HG02870 (cell line): ENCODE measurements around the gene CNGA4.

Experiments used
- ATAC-seq: cut with Tn5 transposase; IDR thresholded peaks from one replicate; pipeline ENCODE4 v1.9.1; 2021; ENCODE audit warnings: mild to moderate bottlenecking, moderate library complexity; ENCODE audit not compliant: unreplicated experiment

CNGA4 gene

DNA sequence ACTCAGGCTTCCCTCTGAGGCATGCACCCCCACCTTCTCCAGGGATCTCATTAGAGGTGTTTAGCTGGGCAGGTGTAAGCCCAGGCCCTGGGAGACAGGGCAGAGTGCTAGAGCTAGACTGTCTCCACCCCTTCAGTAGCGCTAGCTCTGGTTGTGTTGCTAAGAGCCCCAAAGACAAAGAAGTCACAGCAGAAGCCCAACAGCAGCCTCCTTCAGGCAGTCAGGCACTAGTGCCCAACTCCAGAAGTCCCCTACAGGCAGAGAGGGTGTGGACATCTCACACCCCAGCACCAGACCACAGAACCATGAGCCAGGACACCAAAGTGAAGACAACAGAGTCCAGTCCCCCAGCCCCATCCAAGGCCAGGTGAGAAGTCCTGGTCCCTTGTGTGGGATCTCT is at the start of gene CNGA4:
Gene CNGA4 (plus strand): TSS at position 188 of the 400 bp plus-strand sequence. CDS start 118 bp downstream, at position 306.
- no peak for ATAC-seq

GRCh38 chr11:6191742-6192141 is 47.1 kb upstream of the CNGA4 start:
- ATAC-seq: no peak

GRCh38 chr11:6194065-6194581 is 44.8 kb upstream of the CNGA4 start:
- ATAC-seq: no peak

GRCh38 chr11:6196396-6196795 is 42.5 kb upstream of the CNGA4 start:
- ATAC-seq: peak; percentile 54

GRCh38 chr11:6197466-6198200 is 41.3 kb upstream of the CNGA4 start:
- no peak for ATAC-seq

DNA sequence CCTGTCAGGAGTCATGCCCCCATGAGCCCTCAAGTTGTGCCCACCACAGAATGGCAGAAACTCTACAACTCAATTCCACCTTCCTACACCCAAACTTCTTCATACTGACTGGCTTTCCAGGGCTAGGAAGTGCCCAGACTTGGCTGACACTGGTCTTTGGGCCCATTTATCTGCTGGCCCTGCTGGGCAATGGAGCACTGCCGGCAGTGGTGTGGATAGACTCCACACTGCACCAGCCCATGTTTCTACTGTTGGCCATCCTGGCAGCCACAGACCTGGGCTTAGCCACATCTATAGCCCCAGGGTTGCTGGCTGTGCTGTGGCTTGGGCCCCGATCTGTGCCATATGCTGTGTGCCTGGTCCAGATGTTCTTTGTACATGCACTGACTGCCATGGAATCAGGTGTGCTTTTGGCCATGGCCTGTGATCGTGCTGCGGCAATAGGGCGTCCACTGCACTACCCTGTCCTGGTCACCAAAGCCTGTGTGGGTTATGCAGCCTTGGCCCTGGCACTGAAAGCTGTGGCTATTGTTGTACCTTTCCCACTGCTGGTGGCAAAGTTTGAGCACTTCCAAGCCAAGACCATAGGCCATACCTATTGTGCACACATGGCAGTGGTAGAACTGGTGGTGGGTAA is 39.6 kb upstream of the CNGA4 start, which contains the start of gene OR52W1:
Gene OR52W1 (plus strand): TSS at position 51 of the 637 bp plus-strand sequence. CDS start 0 bp downstream, at position 51.
- ATAC-seq: no peak

GRCh38 chr11:6200975-6201374 is 37.9 kb upstream of the CNGA4 start:
- no peak for ATAC-seq

DNA sequence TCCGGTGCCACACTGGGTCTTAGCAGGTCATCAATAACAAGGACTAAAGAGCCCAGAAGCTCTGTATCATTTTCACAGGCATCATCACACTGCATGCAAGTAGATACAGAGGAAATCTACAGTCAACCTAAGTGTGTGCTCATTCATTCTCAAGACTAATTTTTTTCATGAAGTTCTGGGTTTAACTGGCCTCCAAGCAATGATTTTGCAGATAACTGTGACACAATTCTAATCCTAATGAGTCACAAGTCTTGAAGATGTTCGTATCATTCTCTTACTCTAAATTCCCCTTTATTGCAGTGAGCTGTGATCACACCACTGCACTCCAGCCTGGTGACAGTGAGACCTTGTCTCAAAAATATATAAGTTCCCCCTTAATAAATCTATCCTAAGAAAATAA is 37.4 kb upstream of the CNGA4 start:
- ATAC-seq: no peak

DNA sequence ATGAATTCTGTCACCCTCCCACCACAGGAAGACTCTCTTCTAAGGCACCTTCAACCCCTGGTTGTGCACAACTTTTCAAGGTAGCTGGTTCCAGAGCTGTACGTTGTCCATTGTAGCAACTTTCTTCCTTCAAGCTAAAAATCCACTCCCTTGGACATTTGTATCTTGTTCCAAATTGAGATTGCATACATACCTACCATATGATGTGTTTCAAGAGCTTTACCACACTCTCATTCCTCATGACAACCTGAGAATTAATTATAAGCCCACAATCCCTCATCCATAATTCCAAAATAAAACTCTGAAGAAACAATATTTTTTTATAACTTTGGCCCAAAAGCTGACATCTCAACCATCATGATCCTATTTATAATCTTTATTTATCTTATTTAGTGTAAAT is 36.8 kb upstream of the CNGA4 start:
- ATAC-seq: no peak

DNA sequence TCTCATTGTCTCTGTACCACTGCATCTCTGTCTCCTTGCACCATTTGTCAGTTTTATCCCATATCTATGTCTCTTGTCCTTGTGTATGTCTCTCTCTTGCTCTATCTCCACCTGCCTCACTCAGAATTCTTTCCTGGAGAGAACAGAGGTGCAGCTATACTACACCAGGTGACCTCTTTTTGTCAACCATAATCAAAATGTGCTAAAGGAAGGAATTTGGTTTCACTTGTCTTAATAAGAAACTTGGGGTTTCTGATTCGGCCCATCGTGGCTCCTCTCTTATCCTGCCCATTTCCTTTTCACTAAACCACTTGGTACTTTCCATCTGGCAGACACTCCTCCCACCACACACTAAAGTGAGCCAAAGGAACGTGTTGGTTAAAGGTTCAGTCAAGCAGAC is 35.6 kb upstream of the CNGA4 start:
- no peak for ATAC-seq

DNA sequence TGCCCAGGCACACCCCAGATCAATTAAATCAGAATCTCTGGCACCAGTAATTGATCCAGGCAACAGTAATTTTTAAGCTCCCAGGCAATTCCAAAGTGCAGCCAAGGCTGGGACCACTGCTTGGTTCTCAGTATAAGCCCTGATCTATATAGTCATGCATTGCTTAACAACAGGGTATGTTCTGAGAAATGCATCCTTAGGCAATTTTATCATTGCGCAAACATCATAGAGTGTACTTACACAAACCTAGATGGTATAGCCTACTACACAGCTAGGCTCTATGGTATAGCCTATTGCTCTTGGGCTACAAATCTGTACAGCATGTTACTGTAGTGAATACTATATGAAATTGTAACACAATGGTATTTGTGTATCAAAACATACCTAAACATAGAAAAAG is 34.2 kb upstream of the CNGA4 start:
- ATAC-seq: no peak

DNA sequence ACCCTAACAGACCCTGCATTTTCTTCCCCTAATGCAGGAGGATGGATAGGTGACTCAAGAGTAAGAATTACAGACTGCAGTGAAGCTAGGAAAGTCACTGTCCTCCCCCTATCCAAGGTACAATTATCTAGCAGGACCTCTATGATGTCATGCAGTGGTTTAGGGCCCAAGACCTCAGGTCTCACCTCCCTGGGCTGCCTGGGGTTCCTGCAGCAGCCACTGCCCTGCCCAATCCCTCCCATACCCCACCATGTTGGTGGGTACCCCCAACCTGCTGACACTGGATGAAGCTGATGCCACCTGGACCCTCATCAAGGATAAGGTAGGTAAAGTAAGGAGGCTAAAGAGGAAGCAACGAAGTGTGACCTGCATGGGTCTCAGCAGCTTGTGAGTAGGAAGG is 33.5 kb upstream of the CNGA4 start, which contains the start of gene C11orf42:
Gene C11orf42 (plus strand): TSS at position 192 of the 400 bp plus-strand sequence. CDS start 59 bp downstream, at position 251.
- no peak for ATAC-seq

- no peak for ATAC-seq
These were observed 32.3 kb upstream of the CNGA4 start for GRCh38 chr11:6206456-6207180.

DNA sequence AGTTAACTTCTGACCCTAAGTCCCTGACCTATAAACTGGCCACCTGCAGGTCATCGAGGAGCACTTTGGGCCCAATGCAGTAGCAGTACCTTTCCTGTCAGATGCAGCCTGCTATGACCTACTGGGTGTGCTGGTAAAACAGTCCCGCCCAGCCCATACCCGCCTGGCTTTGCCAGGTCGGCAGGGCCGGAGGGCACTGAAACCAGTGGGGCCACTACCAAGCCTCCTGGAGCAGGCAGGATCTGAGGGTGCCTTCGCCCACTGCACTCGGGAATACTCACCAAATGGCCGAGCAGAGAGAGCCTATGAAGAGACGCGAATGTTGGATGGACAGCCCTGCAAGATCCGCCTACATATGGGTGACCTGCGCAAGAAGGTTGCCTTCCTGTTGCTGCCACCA is 29.1 kb upstream of the CNGA4 start:
- no peak for ATAC-seq

DNA sequence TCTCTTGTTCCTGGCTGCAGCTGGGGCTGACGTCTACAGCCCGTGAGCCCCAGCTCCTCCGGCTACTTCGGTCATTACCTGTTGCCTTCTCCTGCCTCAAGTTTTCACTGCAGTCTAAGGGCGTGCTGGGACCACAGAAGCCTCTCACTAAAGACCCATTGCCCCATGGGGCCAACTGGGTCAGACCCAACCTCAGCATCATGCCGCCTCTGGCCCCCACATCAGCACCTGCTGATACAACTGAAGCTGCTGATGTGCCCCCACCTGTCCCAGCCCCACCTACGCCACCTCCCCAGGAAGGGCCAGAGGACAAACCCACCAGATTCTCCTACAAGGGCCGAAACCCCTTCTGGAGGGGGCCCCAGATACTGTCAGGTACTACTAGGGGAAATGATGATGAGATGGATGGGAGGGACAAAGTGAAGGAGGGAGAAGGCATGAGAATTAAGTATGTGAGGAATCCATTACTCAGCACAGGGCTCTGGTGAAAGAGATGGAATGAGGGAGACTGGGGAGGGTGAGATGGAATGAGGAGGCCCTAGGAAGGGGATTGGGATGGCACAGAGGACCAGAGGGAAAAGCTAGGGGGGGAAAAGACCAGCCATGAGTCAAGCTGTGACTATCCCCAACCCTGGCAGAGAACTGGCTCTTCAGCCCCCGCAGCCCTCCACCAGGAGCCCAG is 28.5 kb upstream of the CNGA4 start:
- ATAC-seq: no peak

GRCh38 chr11:6214530-6214929 is 24.4 kb upstream of the CNGA4 start:
- no peak for ATAC-seq

- ATAC-seq: no peak
These were observed 22.4 kb upstream of the CNGA4 start for GRCh38 chr11:6216501-6216900.

GRCh38 chr11:6217722-6218121 is 21.2 kb upstream of the CNGA4 start:
- no peak for ATAC-seq

- no peak for ATAC-seq
These were observed 19.5 kb upstream of the CNGA4 start for GRCh38 chr11:6219359-6219758.

- no peak for ATAC-seq
These were observed 15.0 kb upstream of the CNGA4 start for GRCh38 chr11:6223854-6224253.

DNA sequence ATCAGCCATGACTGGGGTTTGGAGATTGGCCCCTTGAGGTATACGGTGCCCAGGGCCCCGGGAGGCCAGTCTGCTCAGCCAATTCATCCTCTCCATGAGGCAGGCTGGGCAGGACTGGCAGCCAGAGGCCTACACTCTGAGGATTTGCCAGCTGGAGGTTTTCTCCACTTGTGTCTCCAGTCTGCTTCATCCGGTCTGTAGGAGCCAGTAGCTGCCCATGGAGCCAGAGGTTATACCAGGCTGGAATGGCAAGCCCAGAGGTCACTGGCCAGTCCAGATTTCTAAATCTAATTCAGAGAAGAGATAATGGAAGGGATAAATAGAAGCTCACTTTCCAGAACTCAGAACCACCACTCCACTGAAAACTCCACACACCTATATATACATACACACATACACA is 14.5 kb upstream of the CNGA4 start:
- ATAC-seq: no peak
